IgD-negative memory B cell (primary cell): Measurements from ENCODE around the gene DNAH5. TPM values are rescaled to one million over a fixed set of nuclear protein-coding genes. Genes with fewer than 3 reads are reported as not detected.
A peak's percentile ranks its signal among the peaks of the same experiment; 100 is the strongest.

Experiments used
- H3K27ac Mint-ChIP-seq, 3 donors: one replicate each; pipeline ENCODE4 v1.8.0; 2020 to 2022; ENCODE audit warnings: mild to moderate bottlenecking in 3 of 3, mixed read lengths in 3 of 3, moderate library complexity in 1 of 3
- H3K27me3 Mint-ChIP-seq: one replicate; pipeline ENCODE4 v1.8.0; 2021; ENCODE audit warnings: mixed read lengths
- H3K36me3 Mint-ChIP-seq: one replicate; pipeline ENCODE4 v1.8.0; 2020; ENCODE audit warnings: mild to moderate bottlenecking, mixed read lengths
- H3K4me1 Mint-ChIP-seq, 3 donors: one replicate each; pipeline ENCODE4 v1.8.0; 2020 to 2022; ENCODE audit warnings: mixed read lengths in 3 of 3, mild to moderate bottlenecking in 1 of 3
- H3K4me3 Mint-ChIP-seq, 4 donors: one replicate each; pipeline ENCODE4 v1.8.0; 2020 to 2022; ENCODE audit warnings: mild to moderate bottlenecking in 4 of 4, mixed read lengths in 4 of 4, moderate library complexity in 3 of 4
- H3K9me3 Mint-ChIP-seq, 3 donors: one replicate each; pipeline ENCODE4 v1.8.0; 2020 to 2021; ENCODE audit warnings: mixed read lengths in 3 of 3, mild to moderate bottlenecking in 1 of 3
- polyA plus RNA-seq: library from polyadenylated mRNA; unstranded; fragments of 300-500 nt; fragmentation: Illumina TruSeq; gene quantifications from one replicate; pipeline ENCODE4 v1.2.3, GENCODE V29; 2021

DNAH5 gene
- polyA plus RNA-seq, 1 donor from 2014 or later, result not detected

GRCh38 chr5:13749766-13750165 is 194.7 kb downstream of the DNAH5 start:
- no peak overlapping the region for H3K27ac Mint-ChIP-seq
- no peaks in the 10 kb centered on the region for H3K4me1 Mint-ChIP-seq
- no peaks in the 10 kb centered on the region for H3K36me3 Mint-ChIP-seq
- no peaks in the 10 kb centered on the region for H3K27me3 Mint-ChIP-seq
- H3K9me3 Mint-ChIP-seq, result peaks cover 0 to 2% (median 0%) of the 10 kb centered on the region in 3 donors
- no peak overlapping the region for H3K4me3 Mint-ChIP-seq

DNA sequence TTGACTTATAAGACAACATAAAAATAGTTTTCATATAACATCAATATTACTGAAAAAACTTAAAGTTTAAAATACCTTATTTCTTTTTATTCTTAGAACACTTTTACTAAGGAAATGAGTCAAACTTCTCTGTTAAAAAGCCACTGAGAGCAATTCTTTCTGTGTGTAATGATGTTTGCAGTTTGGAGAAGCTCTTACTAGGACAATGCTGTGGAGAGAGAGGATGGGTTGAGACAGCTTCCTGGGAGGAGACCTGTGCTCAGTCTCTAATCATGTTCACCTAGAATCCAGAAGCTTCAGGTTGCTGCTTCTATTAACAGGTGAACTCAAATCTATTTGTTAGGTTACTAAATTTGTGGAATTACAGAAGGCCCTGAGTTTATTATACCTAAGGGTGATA is 198.5 kb downstream of the DNAH5 start:
- H3K4me3 Mint-ChIP-seq, result no peak overlapping the region

GRCh38 chr5:13745508-13745907 is 199.0 kb downstream of the DNAH5 start:
- no peak overlapping the region for H3K4me3 Mint-ChIP-seq
- peaks cover 0 to 8% (median 0%) of the 10 kb centered on the region in 3 donors for H3K9me3 Mint-ChIP-seq
- no peaks in the 10 kb centered on the region for H3K36me3 Mint-ChIP-seq
- no peaks in the 10 kb centered on the region for H3K4me1 Mint-ChIP-seq
- H3K27ac Mint-ChIP-seq, result no peak overlapping the region
- no peaks in the 10 kb centered on the region for H3K27me3 Mint-ChIP-seq

More for the DNA sequence above, 198.5 kb downstream of the DNAH5 start:
- no peaks in the 10 kb centered on the region for H3K27me3 Mint-ChIP-seq
- no peaks in the 10 kb centered on the region for H3K4me1 Mint-ChIP-seq
- peaks cover 0 to 8% (median 0%) of the 10 kb centered on the region in 3 donors for H3K9me3 Mint-ChIP-seq
- no peaks in the 10 kb centered on the region for H3K36me3 Mint-ChIP-seq
- H3K27ac Mint-ChIP-seq, result no peak overlapping the region

DNA sequence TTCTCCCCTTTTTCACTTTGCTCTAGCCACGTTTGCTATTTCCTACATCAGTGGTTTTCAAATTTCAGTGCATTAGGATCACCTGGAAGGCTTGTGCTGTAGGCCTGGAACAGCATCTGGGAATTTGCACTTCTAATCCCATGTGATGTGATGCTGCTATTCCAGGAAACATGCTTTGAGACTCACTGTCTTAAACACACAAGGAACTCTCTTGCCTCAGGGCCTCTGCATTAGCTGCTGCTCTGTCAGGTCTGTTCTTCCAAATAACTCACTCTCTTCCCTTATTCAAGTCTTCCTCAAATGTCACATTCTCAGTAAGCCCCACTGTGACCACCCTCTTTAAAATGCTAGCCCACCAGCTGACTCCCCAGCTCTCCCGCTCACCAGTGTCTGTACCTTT is 204.0 kb downstream of the DNAH5 start:
- Mint-ChIP-seq H3K4me3 (peak overlapping the region in 1 of 4 donors; percentile 28), H3K27me3 (no peaks in the 10 kb centered on the region), H3K36me3 (no peaks in the 10 kb centered on the region), H3K9me3 (peaks cover 6 to 8% (median 8%) of the 10 kb centered on the region in 3 donors), H3K27ac (no peak overlapping the region), H3K4me1 (no peaks in the 10 kb centered on the region)

GRCh38 chr5:13739479-13739878 is 205.0 kb downstream of the DNAH5 start:
- Mint-ChIP-seq H3K27ac (no peak overlapping the region), H3K4me1 (no peaks in the 10 kb centered on the region), H3K27me3 (no peaks in the 10 kb centered on the region), H3K4me3 (no peak overlapping the region), H3K9me3 (peaks cover 8 to 10% (median 10%) of the 10 kb centered on the region in 3 donors), H3K36me3 (peaks cover 2% of the 10 kb centered on the region)

DNA sequence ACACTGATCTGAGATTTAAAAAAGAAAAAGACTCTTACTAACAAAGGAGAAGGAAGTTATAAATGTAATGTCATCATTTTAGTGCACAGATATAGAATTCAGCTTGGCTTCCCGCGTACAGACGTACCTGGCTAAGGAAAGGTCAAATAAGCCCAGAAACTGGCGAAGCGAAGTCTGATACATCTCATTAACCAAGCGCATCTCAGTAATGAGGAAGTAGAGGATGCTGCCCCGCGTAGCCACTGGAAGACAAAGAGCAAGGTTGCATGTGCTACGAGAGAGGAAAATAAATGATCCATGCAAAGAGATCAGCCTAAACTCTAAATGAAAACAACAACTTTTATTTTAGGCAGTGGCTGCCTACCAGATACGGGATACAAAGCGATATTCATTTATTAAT is 208.8 kb downstream of the DNAH5 start:
- H3K9me3 Mint-ChIP-seq, result peaks cover 4 to 11% (median 8%) of the 10 kb centered on the region in 3 donors
- no peaks in the 10 kb centered on the region for H3K4me1 Mint-ChIP-seq
- peaks cover 2% of the 10 kb centered on the region for H3K36me3 Mint-ChIP-seq
- no peak overlapping the region for H3K27ac Mint-ChIP-seq
- no peak overlapping the region for H3K4me3 Mint-ChIP-seq
- H3K27me3 Mint-ChIP-seq, result no peaks in the 10 kb centered on the region

GRCh38 chr5:13731121-13731628 is 213.3 kb downstream of the DNAH5 start:
- H3K36me3 Mint-ChIP-seq, result peaks cover 2% of the 10 kb centered on the region
- no peak overlapping the region for H3K27ac Mint-ChIP-seq
- peaks cover 5 to 16% (median 9%) of the 10 kb centered on the region in 3 donors for H3K9me3 Mint-ChIP-seq
- H3K27me3 Mint-ChIP-seq, result no peaks in the 10 kb centered on the region
- H3K4me1 Mint-ChIP-seq, result no peaks in the 10 kb centered on the region
- no peak overlapping the region for H3K4me3 Mint-ChIP-seq

DNA sequence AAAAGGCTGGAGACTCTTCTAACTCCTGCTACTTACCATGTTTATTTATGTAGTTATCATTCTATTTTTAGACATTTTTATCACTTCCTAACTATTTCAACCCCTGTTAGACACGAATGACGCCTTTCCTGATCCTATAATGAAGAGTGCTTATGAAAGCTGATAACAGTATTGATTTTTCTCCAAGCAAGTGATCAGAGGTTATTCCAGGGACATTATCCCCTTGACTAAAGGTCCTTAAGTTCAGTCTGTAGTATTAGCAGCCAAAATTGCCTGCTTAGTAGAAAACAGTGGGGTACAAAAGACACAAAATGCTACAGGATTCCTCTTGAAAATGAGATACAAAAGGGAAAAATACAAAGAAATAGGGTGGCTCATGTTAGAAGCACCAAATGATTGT is 235.6 kb downstream of the DNAH5 start:
- no peaks in the 10 kb centered on the region for H3K36me3 Mint-ChIP-seq
- no peak overlapping the region for H3K4me3 Mint-ChIP-seq
- H3K27ac Mint-ChIP-seq, result no peak overlapping the region
- peaks cover 0 to 17% (median 7%) of the 10 kb centered on the region in 3 donors for H3K9me3 Mint-ChIP-seq
- no peaks in the 10 kb centered on the region for H3K4me1 Mint-ChIP-seq
- H3K27me3 Mint-ChIP-seq, result no peaks in the 10 kb centered on the region

DNA sequence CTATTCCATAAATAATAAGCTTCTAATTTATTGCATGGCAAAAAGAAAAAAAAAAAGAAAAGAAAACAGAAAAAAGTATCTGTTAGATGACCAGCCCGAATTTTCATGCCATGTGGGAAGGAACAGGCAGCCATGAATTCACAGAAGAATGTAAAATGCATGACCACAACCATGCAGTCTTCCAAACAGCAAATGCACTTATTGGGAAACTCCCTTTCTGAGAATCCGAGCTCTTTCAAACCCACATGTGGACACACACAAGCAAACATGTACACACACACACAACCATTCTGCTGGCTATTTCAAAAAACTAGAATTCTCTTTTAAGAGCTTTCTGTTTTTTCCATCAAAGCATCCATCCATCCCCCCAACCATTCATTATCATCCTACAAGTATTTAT is 236.1 kb downstream of the DNAH5 start:
- no peaks in the 10 kb centered on the region for H3K36me3 Mint-ChIP-seq
- H3K4me3 Mint-ChIP-seq, result no peak overlapping the region
- no peaks in the 10 kb centered on the region for H3K4me1 Mint-ChIP-seq
- H3K27me3 Mint-ChIP-seq, result no peaks in the 10 kb centered on the region
- no peak overlapping the region for H3K27ac Mint-ChIP-seq
- H3K9me3 Mint-ChIP-seq, result peaks cover 0 to 17% (median 7%) of the 10 kb centered on the region in 3 donors

GRCh38 chr5:13704396-13704795 is 240.1 kb downstream of the DNAH5 start:
- H3K27ac Mint-ChIP-seq, result no peak overlapping the region
- no peaks in the 10 kb centered on the region for H3K4me1 Mint-ChIP-seq
- H3K27me3 Mint-ChIP-seq, result no peaks in the 10 kb centered on the region
- H3K9me3 Mint-ChIP-seq, result peaks cover 0 to 3% (median 1%) of the 10 kb centered on the region in 3 donors
- no peak overlapping the region for H3K4me3 Mint-ChIP-seq
- no peaks in the 10 kb centered on the region for H3K36me3 Mint-ChIP-seq

GRCh38 chr5:13700626-13701025 is 243.9 kb downstream of the DNAH5 start:
- Mint-ChIP-seq H3K27me3 (no peaks in the 10 kb centered on the region), H3K4me3 (no peak overlapping the region), H3K36me3 (no peaks in the 10 kb centered on the region), H3K4me1 (no peaks in the 10 kb centered on the region), H3K9me3 (peaks cover 4 to 7% (median 4%) of the 10 kb centered on the region in 3 donors), H3K27ac (no peak overlapping the region)

GRCh38 chr5:13698885-13699284 is 245.6 kb downstream of the DNAH5 start:
- Mint-ChIP-seq H3K4me1 (no peaks in the 10 kb centered on the region), H3K9me3 (peaks cover 4 to 7% (median 5%) of the 10 kb centered on the region in 3 donors), H3K36me3 (no peaks in the 10 kb centered on the region), H3K27me3 (no peaks in the 10 kb centered on the region), H3K27ac (no peak overlapping the region), H3K4me3 (no peak overlapping the region)

DNA sequence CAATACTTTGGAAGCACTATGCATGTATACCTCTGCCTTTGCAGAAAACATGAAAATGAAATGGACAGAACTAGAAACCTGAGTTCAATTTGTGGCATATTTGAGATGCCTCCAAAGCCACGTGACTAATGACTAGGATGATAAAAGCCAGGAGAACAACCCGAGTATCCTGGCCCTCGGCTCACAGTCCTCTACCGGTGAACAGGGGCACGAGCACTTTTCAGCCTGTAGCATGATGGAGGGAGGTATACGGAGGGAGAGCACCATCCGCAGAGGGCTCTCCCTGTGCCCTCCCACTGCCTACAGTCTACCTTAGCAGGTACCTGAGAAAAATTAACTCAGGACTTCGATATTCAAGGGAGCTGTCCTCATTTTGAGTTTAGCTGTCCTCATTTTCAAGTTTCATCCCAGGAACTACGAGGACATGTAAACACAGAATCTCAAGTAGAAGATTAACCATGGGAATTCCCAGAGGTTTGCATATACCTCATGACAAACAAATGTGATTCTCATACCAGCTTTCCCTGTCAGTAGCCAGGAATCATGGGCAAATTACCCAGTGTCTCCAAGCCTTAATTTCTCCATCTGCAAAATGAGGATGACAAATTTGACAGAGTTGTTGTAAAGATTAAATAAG is 249.3 kb downstream of the DNAH5 start:
- H3K27ac Mint-ChIP-seq, result no peak overlapping the region
- H3K36me3 Mint-ChIP-seq, result no peaks in the 10 kb centered on the region
- peaks cover 4 to 7% (median 6%) of the 10 kb centered on the region in 3 donors for H3K9me3 Mint-ChIP-seq
- H3K4me3 Mint-ChIP-seq, result no peak overlapping the region
- no peaks in the 10 kb centered on the region for H3K4me1 Mint-ChIP-seq
- H3K27me3 Mint-ChIP-seq, result no peaks in the 10 kb centered on the region

DNA sequence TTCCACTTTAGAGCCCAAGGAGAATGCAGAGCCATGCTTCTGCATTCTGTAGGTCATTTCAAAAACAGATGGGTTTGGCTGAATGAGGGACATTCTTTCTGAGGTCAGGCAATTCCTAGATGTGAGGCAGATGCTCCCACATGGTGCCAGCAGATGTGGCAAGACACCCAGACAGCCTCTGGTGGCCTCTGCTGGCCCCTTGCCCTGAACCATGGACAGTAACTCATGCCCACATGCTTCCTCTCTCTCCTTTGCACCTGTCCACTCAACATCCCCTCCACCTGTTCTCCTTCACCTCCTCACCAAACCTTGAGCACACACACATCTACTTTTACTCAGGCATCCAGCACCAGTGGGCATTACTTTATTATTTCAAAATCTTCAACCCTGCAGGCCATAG is 252.3 kb downstream of the DNAH5 start:
- H3K36me3 Mint-ChIP-seq, result no peaks in the 10 kb centered on the region
- no peak overlapping the region for H3K4me3 Mint-ChIP-seq
- H3K27ac Mint-ChIP-seq, result peak overlapping the region in 1 of 3 donors; percentile 8
- no peaks in the 10 kb centered on the region for H3K27me3 Mint-ChIP-seq
- peaks cover 6 to 14% (median 6%) of the 10 kb centered on the region in 3 donors for H3K9me3 Mint-ChIP-seq
- no peaks in the 10 kb centered on the region for H3K4me1 Mint-ChIP-seq

DNA sequence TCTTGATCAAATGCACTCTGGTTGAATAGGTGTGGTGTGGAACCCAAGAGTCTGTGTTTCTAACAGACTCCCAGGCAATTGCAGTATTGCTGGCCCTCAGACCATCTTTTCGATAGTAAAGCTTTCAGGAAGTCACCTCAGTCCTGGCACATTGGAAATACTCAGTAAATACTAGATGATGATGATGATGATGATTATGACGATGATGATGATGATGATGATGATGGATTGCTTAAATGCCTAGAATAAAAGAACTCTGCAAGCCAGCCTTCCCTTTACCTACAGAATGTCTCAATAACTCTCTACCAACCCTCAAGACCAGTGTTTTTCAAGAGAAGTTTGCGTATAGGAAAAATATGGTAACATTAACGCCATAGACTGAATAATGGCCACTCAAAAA is 268.0 kb downstream of the DNAH5 start:
- H3K4me1 Mint-ChIP-seq, result no peaks in the 10 kb centered on the region
- no peaks in the 10 kb centered on the region for H3K36me3 Mint-ChIP-seq
- H3K27me3 Mint-ChIP-seq, result no peaks in the 10 kb centered on the region
- H3K9me3 Mint-ChIP-seq, result peaks cover 0 to 12% (median 4%) of the 10 kb centered on the region in 3 donors
- no peak overlapping the region for H3K27ac Mint-ChIP-seq
- no peak overlapping the region for H3K4me3 Mint-ChIP-seq

GRCh38 chr5:13674391-13674790 is 270.1 kb downstream of the DNAH5 start:
- H3K4me3 Mint-ChIP-seq, result no peak overlapping the region
- no peaks in the 10 kb centered on the region for H3K36me3 Mint-ChIP-seq
- no peak overlapping the region for H3K27ac Mint-ChIP-seq
- peaks cover 0 to 13% (median 4%) of the 10 kb centered on the region in 3 donors for H3K9me3 Mint-ChIP-seq
- no peaks in the 10 kb centered on the region for H3K27me3 Mint-ChIP-seq
- H3K4me1 Mint-ChIP-seq, result no peaks in the 10 kb centered on the region
